ENCODE measurements around the gene LRRC61.

DNA sequence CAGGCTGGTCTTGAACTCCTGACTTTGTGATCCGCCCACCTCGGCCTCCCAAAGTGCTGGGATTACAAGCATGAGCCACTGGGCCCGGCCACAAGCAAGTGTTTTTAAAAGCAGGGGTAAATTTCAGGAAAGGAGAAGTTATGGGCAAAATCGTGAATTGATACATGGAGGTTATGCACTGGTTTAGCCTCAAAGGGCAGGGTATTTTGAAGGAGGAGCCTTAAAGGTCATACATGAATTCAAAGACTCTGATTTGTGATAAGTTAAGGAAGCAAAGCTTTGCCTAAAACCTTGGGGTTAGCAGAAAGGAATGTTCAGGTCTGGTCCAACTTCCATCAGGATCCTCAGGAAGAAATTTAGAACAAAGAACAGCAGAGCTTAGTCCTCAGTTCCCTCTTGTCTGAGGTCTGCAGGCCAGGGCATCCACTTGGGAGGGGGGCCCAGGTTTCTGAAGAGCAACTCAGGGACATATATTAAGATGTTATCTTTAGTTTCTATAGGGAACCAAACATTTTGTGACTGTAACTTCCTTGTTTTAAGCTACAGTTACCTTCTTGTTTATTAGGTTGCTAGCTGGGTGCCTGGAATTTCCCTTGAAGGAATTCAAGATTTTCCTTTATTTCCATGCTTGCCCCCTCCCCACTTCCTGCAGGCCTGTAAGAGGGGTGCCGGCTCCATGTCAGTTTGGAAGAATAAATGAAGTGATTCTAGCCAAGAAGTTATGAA lies 42.7 kb downstream of the LRRC61 start:
- TF ChIP-seq CTCF (IDR thresholded peaks at IDR 0.05) (no peak), POLR2A (IDR thresholded peaks at IDR 0.05) (no peak)
